M059J (cell line): ENCODE results near the gene SDHAF2. TPM values are rescaled to one million over a fixed set of nuclear protein-coding genes. Genes with fewer than 3 reads are reported as not detected.

Experiments
- total RNA-seq: library from RNA; depleted of rRNA; stranded (reverse); fragments of >200 nt; shearing (Covaris generic); gene quantifications from 2 replicates; pipeline ENCODE4 v1.2.3, GENCODE V29; 2014; rRNA removed

The SDHAF2 gene
- total RNA-seq, 1 experiment from 2014 or later: 39.9 TPM

Other genes with a start within 250 kb of the SDHAF2 start
- gene PGA3, start 226.6 kb upstream of the SDHAF2 start, total RNA-seq: not detected in 2 replicates
- gene PGA4, start 207.8 kb upstream of the SDHAF2 start, total RNA-seq: not detected in 2 replicates
- gene PGA5, start 188.9 kb upstream of the SDHAF2 start, total RNA-seq: not detected in 2 replicates
- gene VWCE, start 134.8 kb upstream of the SDHAF2 start, total RNA-seq: not detected in 2 replicates
- 116 and 209 TPM in 2 replicates for gene DDB1, start 97.0 kb upstream of the SDHAF2 start, total RNA-seq
- 7.8 and 10.9 TPM in 2 replicates for gene TKFC, start 96.9 kb upstream of the SDHAF2 start, total RNA-seq
- gene CYB561A3, start 68.2 kb upstream of the SDHAF2 start, total RNA-seq: 35.5 and 39.4 TPM in 2 replicates
- 44.4 and 67.3 TPM in 2 replicates for gene TMEM138, start 67.8 kb upstream of the SDHAF2 start, total RNA-seq
- 25.1 and 38.4 TPM in 2 replicates for gene TMEM216, start 37.5 kb upstream of the SDHAF2 start, total RNA-seq
- 53.8 and 59.7 TPM in 2 replicates for gene CPSF7, start 149 bp upstream of the SDHAF2 start, total RNA-seq
- gene LRRC10B, start 78.6 kb downstream of the SDHAF2 start, total RNA-seq: 0.64 and 2.4 TPM in 2 replicates
- 0.10 and 0.22 TPM in 2 replicates for gene SYT7, start 151.0 kb downstream of the SDHAF2 start, total RNA-seq